ENCODE measurements around the gene LCP2. TPM values are rescaled to one million over a fixed set of nuclear protein-coding genes. Genes with fewer than 3 reads are reported as not detected.

Gene LCP2
- total RNA-seq, 1 experiment from 2014 or later, result not detected

DNA sequence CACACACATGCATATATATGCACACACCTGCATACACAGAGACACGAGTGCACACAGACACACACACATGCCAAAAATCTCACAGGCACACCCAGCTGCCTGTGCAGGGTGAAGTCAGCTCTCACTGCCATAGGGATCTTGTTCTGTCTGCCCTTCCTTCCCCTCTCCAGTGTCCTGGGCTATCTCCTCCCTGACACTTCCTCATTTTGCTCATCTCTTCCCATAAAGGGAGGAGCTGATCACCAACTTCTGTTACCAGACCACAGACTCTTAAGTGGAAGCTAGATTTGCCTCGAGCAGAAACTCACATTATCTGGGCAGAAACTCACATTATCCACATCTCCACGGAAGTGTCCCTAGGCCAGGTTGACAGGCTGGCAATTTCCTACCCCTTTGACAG lies 28.7 kb downstream of the LCP2 start:
- peaks cover 30% of the 10 kb centered on the region for H3K27me3 ChIP-seq (ENCODE audit: low read length)
- no TSS peak for BruUV-seq (replicated peaks)
- H3K9ac ChIP-seq (ENCODE audit: low read length), result no peak overlapping the region
- no peaks in the 10 kb centered on the region for H3K9me2 ChIP-seq (replicated peaks; ENCODE audit: low read length)
- no peak overlapping the region for H3K27ac ChIP-seq (ENCODE audit: low read length)
- TF ChIP-seq EZH2phosphoT487 (IDR thresholded peaks at IDR 0.05; ENCODE audit: borderline replicate concordance, low read length) (no peak), EZH2 (IDR thresholded peaks at IDR 0.05; ENCODE audit: low read length, unreplicated experiment) (no peak)
- TF ChIP-seq, protein P1, sequence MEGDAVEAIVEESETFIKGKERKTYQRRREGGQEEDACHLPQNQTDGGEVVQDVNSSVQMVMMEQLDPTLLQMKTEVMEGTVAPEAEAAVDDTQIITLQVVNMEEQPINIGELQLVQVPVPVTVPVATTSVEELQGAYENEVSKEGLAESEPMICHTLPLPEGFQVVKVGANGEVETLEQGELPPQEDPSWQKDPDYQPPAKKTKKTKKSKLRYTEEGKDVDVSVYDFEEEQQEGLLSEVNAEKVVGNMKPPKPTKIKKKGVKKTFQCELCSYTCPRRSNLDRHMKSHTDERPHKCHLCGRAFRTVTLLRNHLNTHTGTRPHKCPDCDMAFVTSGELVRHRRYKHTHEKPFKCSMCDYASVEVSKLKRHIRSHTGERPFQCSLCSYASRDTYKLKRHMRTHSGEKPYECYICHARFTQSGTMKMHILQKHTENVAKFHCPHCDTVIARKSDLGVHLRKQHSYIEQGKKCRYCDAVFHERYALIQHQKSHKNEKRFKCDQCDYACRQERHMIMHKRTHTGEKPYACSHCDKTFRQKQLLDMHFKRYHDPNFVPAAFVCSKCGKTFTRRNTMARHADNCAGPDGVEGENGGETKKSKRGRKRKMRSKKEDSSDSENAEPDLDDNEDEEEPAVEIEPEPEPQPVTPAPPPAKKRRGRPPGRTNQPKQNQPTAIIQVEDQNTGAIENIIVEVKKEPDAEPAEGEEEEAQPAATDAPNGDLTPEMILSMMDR (conservative IDR thresholded peaks at IDR 0.05; ENCODE audit: low read depth, low read length), result no peak
- no peaks in the 10 kb centered on the region for H3K79me2 ChIP-seq (ENCODE audit: low read length)
- H2AFZ ChIP-seq (ENCODE audit: low read length), result no peak overlapping the region
- no peak overlapping the region for H3K4me3 ChIP-seq (ENCODE audit: low read length)
- ATAC-seq (no peak), DNase-seq (no peak)
- CTCF ChIA-PET, result no interaction called here
- intact Hi-C loops (cut with micrococcal nuclease), result loop anchor here (1.0 kb wide), 1 partner anchor 151 kb away; no protein-coding TSS in a partner anchor
- H3K36me3 ChIP-seq (ENCODE audit: low read depth, low read length), result no peaks in the 10 kb centered on the region
- H4K20me1 ChIP-seq (ENCODE audit: low read length), result no peaks in the 10 kb centered on the region
- H3K4me2 ChIP-seq (ENCODE audit: low read length), result no peak overlapping the region
- H3F3A ChIP-seq (ENCODE audit: low read length, unreplicated experiment), result no peaks in the 10 kb centered on the region
- H3K4me1 ChIP-seq (ENCODE audit: insufficient read depth, low read length), result no peaks in the 10 kb centered on the region
- no peaks in the 10 kb centered on the region for H3K9me3 ChIP-seq (ENCODE audit: low read length)
- POLR2A ChIA-PET (ENCODE audit: unreplicated experiment), result no interaction called here

DNA sequence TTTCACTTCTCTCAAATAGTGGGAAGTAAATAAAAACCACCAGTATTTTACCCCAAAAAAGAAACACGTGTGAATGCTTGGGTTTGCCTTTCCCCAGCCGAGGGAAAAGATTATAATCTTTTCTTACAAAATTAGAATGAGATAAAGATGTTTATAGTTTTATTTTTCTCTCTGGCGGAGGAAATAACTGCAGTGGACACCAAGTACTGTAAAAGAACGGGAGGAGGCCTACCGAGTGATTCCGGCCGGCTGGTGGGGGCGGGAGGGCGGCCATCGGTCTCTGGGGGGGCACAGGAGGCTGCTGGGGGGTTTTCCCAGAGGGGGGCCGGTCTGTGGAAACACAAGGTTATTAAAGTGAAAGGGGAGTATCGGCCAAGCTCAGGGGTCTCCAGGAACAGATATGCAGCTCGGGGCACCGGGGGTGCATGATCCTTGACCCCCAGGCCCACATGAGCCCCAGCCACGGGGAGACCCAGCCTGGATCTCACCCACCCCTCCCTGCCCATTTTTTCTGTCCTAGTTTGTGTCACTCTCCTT lies 29.4 kb downstream of the LCP2 start:
- Histone ChIP-seq H3K36me3 (ENCODE audit: low read depth, low read length) (no peaks in the 10 kb centered on the region), H3K4me3 (ENCODE audit: low read length) (peak overlapping the region; percentile 35), H3K27me3 (ENCODE audit: low read length) (peaks cover 37% of the 10 kb centered on the region), H3K4me1 (ENCODE audit: insufficient read depth, low read length) (no peaks in the 10 kb centered on the region), H2AFZ (ENCODE audit: low read length) (peak overlapping the region; percentile 72), H3K4me2 (ENCODE audit: low read length) (peak overlapping the region; percentile 71), H3K27ac (ENCODE audit: low read length) (no peak overlapping the region), H3K9me2 (replicated peaks; ENCODE audit: low read length) (no peaks in the 10 kb centered on the region), H3K9ac (ENCODE audit: low read length) (no peak overlapping the region), H3F3A (ENCODE audit: low read length, unreplicated experiment) (no peaks in the 10 kb centered on the region), H3K79me2 (ENCODE audit: low read length) (no peaks in the 10 kb centered on the region), H4K20me1 (ENCODE audit: low read length) (no peaks in the 10 kb centered on the region), H3K9me3 (ENCODE audit: low read length) (no peaks in the 10 kb centered on the region)
- BruUV-seq (replicated peaks), result no TSS peak
- TF ChIP-seq EZH2phosphoT487 (IDR thresholded peaks at IDR 0.05; ENCODE audit: borderline replicate concordance, low read length), result no peak
- TF ChIP-seq, protein P1 (conservative IDR thresholded peaks at IDR 0.05; ENCODE audit: low read depth, low read length), result no peak; the same call in 1 of the 2 replicates
- no peak for TF ChIP-seq EZH2 (IDR thresholded peaks at IDR 0.05; ENCODE audit: low read length, unreplicated experiment)
- POLR2A ChIA-PET (ENCODE audit: unreplicated experiment), result no interaction called here
- no peak for ATAC-seq
- intact Hi-C loops (cut with micrococcal nuclease), result loop anchor here (1.0 kb wide), 1 partner anchor 152 kb away; no protein-coding TSS in a partner anchor
- CTCF ChIA-PET, result no interaction called here
- DNase-seq, result no peak

DNA sequence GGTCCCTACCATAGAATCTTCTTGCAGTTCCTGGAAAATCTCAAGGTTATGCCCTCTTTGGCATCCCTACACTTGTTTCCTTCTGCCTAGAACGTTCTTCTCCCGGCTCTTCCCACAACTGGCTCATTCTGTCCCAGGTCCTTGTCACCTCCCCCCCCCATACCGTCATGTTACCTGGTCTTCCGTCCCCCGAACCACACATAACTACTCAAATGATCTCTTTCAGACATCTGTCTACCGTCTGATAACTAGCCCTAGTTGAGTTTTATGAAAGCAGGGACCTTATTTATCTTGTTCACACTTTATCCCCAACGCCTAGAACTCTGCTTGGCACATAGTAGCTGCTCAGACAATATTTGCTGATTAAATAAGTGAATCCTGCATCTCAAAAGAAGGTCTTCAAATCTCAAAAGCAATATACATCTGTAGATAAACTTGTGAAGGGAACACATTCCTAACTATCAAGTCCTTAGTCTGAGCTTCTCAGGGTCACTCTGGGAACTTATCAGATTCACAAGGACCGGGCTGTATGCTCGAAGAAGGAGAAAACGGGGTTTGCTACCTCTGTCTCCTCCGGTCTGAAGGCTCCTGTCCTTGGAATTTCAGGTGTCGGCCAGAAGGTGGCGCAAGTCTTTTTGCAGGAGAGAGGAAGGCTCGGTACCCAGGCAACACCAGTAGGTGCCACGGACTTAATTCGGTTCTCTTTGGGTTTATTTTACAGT lies 30.0 kb downstream of the LCP2 start:
- CTCF ChIA-PET, result no interaction called here
- H3K9me3 ChIP-seq (ENCODE audit: low read length), result no peaks in the 10 kb centered on the region
- H3K36me3 ChIP-seq (ENCODE audit: low read depth, low read length), result no peaks in the 10 kb centered on the region
- no peaks in the 10 kb centered on the region for H4K20me1 ChIP-seq (ENCODE audit: low read length)
- peak overlapping the region; percentile 72 for H2AFZ ChIP-seq (ENCODE audit: low read length)
- peak; percentile 65 for DNase-seq
- no peaks in the 10 kb centered on the region for H3K4me1 ChIP-seq (ENCODE audit: insufficient read depth, low read length)
- no peak overlapping the region for H3K9ac ChIP-seq (ENCODE audit: low read length)
- intact Hi-C loops (cut with micrococcal nuclease), result loop anchor here (1.0 kb wide), 1 partner anchor 153 kb away; no protein-coding TSS in a partner anchor
- H3K4me2 ChIP-seq (ENCODE audit: low read length), result peak overlapping the region; percentile 71
- BruUV-seq (replicated peaks), result no TSS peak
- POLR2A ChIA-PET (ENCODE audit: unreplicated experiment), result no interaction called here
- no peak overlapping the region for H3K27ac ChIP-seq (ENCODE audit: low read length)
- no peaks in the 10 kb centered on the region for H3K9me2 ChIP-seq (replicated peaks; ENCODE audit: low read length)
- no peaks in the 10 kb centered on the region for H3F3A ChIP-seq (ENCODE audit: low read length, unreplicated experiment)
- TF ChIP-seq EZH2 (IDR thresholded peaks at IDR 0.05; ENCODE audit: low read length, unreplicated experiment) (no peak), EZH2phosphoT487 (IDR thresholded peaks at IDR 0.05; ENCODE audit: borderline replicate concordance, low read length) (no peak)
- TF ChIP-seq, protein P1 (conservative IDR thresholded peaks at IDR 0.05; ENCODE audit: low read depth, low read length), result peak; percentile 76
- H3K79me2 ChIP-seq (ENCODE audit: low read length), result no peaks in the 10 kb centered on the region
- H3K4me3 ChIP-seq (ENCODE audit: low read length), result peak overlapping the region; percentile 35
- peak; percentile 86 for ATAC-seq
- peaks cover 43% of the 10 kb centered on the region for H3K27me3 ChIP-seq (ENCODE audit: low read length)
